Activated T-cell treated with anti-CD3 and anti-CD28 coated beads, Interleukin-2, amount 50 U/mL, for 72 hours (primary cell): ENCODE measurements around the gene POT1. TPM values are rescaled to one million over a fixed set of nuclear protein-coding genes. Genes with fewer than 3 reads are reported as not detected.
A peak's percentile ranks its signal among the peaks of the same experiment; 100 is the strongest.
"Not testable (repeated sequence)": the region's sequence is repeated elsewhere in the genome, so short reads cannot be mapped to it uniquely, and the experiment has no call there.

Experiments used
- ATAC-seq, 2 donors: fragments of 150-1000 bp; cut with Tn5 transposase; replicated peaks in 1 of 2; 2 replicates each; pipeline ENCODE4 v1.10.0; 2021; ENCODE audit warnings: moderate library complexity in 2 of 2, mild to moderate bottlenecking in 1 of 2
- DNase-seq, 2 donors: peaks; one replicate each; pipeline ENCODE4 v3.0.0; 2021 to 2022; ENCODE audit warnings: mixed read lengths in 1 of 2
- H3K27ac Mint-ChIP-seq: one replicate; pipeline ENCODE4 v1.8.0; 2022; ENCODE audit warnings: mild to moderate bottlenecking, moderate library complexity, mixed read lengths
- H3K27me3 Mint-ChIP-seq: one replicate; pipeline ENCODE4 v1.8.0; 2022; ENCODE audit warnings: low read depth, mixed read lengths
- H3K36me3 Mint-ChIP-seq, 2 donors: one replicate each; pipeline ENCODE4 v1.8.0; 2022; ENCODE audit warnings: mixed read lengths in 2 of 2, mild to moderate bottlenecking in 1 of 2; ENCODE audit not compliant: insufficient read depth in 2 of 2
- H3K4me1 Mint-ChIP-seq: one replicate; pipeline ENCODE4 v1.8.0; 2022; ENCODE audit warnings: low read depth, mixed read lengths
- H3K4me3 Mint-ChIP-seq, 2 donors: one replicate each; pipeline ENCODE4 v1.8.0; 2022; ENCODE audit warnings: mild to moderate bottlenecking in 2 of 2, mixed read lengths in 2 of 2, moderate library complexity in 2 of 2
- H3K9me3 Mint-ChIP-seq, 2 donors: one replicate each; pipeline ENCODE4 v1.8.0; 2022; ENCODE audit warnings: mixed read lengths in 2 of 2
- total RNA-seq, 2 donors: library from RNA; stranded (reverse); gene quantifications; one replicate each; pipeline ENCODE4 v1.2.3, GENCODE V29; 2022

POT1 gene
- 10 to 100 TPM; 39.5 to 42.9 TPM for total RNA-seq

GRCh38 chr7:124929467-124930172 is at the start of gene POT1:
Gene POT1 (minus strand): TSS chr7:124929825. CDS start chr7:124897173, 32,652 bp downstream.
- no peaks in the 10 kb centered on the region for H3K27me3 Mint-ChIP-seq
- peak within 1 kb of the TSS; percentile 99 for H3K27ac Mint-ChIP-seq
- peak within 1 kb of the TSS; percentile 96 to 97 for H3K4me3 Mint-ChIP-seq
- DNase-seq (peak; percentile 94 to 96), ATAC-seq (peak; percentile 99)
- H3K36me3 Mint-ChIP-seq, result peaks cover 7 to 13% of the 10 kb centered on the region in 2 donors
- H3K9me3 Mint-ChIP-seq, result no peaks in the 10 kb centered on the region
- H3K4me1 Mint-ChIP-seq, result peaks cover 35% of the 10 kb centered on the region

GRCh38 chr7:124975131-124975530 is 45.5 kb upstream of the POT1 start:
- ATAC-seq, H3K27ac Mint-ChIP-seq, H3K4me1 Mint-ChIP-seq, H3K4me3 Mint-ChIP-seq, DNase-seq, H3K27me3 Mint-ChIP-seq: not testable (repeated sequence)
- H3K36me3 Mint-ChIP-seq, result peaks cover 2 to 12% of the 10 kb centered on the region in 2 donors
- H3K9me3 Mint-ChIP-seq, result peaks cover 9 to 10% of the 10 kb centered on the region in 2 donors

- no peak for ATAC-seq
- H3K36me3 Mint-ChIP-seq, result no peaks in the 10 kb centered on the region
- H3K4me3 Mint-ChIP-seq, result no peak overlapping the region
- H3K27ac Mint-ChIP-seq, result no peak overlapping the region
- peaks cover 0 to 1% of the 10 kb centered on the region in 2 donors for H3K9me3 Mint-ChIP-seq
- no peaks in the 10 kb centered on the region for H3K27me3 Mint-ChIP-seq
- no peak for DNase-seq
- no peaks in the 10 kb centered on the region for H3K4me1 Mint-ChIP-seq
These were observed 35.9 kb upstream of the POT1 start for GRCh38 chr7:124965553-124965952.

- H3K9me3 Mint-ChIP-seq, result peaks cover 2 to 11% of the 10 kb centered on the region in 2 donors
- peaks cover 1 to 8% of the 10 kb centered on the region in 2 donors for H3K36me3 Mint-ChIP-seq
- H3K27ac Mint-ChIP-seq, result no peak overlapping the region
- no peaks in the 10 kb centered on the region for H3K27me3 Mint-ChIP-seq
- ATAC-seq (no peak), DNase-seq (no peak)
- H3K4me3 Mint-ChIP-seq, result no peak overlapping the region
- no peaks in the 10 kb centered on the region for H3K4me1 Mint-ChIP-seq
These were observed 30.1 kb upstream of the POT1 start for GRCh38 chr7:124959676-124960075.

GRCh38 chr7:124957952-124958351 is 28.3 kb upstream of the POT1 start:
- peaks cover 2 to 11% of the 10 kb centered on the region in 2 donors for H3K9me3 Mint-ChIP-seq
- DNase-seq, H3K27me3 Mint-ChIP-seq, H3K36me3 Mint-ChIP-seq, ATAC-seq, H3K27ac Mint-ChIP-seq, H3K4me1 Mint-ChIP-seq, H3K4me3 Mint-ChIP-seq: not testable (repeated sequence)

- Mint-ChIP-seq H3K9me3 (peaks cover 2 to 12% of the 10 kb centered on the region in 2 donors), H3K4me3 (peak overlapping the region in 1 of 2 donors; percentile 25), H3K27ac (no peak overlapping the region), H3K4me1 (no peaks in the 10 kb centered on the region), H3K27me3 (no peaks in the 10 kb centered on the region), H3K36me3 (peaks cover 1 to 8% of the 10 kb centered on the region in 2 donors)
- ATAC-seq, result peak in 1 of 2 donors; percentile 42
- DNase-seq, result no peak
These were observed 26.5 kb upstream of the POT1 start for GRCh38 chr7:124956160-124956559.

- ATAC-seq, result no peak
- Mint-ChIP-seq H3K4me3 (no peak overlapping the region), H3K27me3 (no peaks in the 10 kb centered on the region), H3K36me3 (peaks cover 1 to 8% of the 10 kb centered on the region in 2 donors), H3K4me1 (no peaks in the 10 kb centered on the region), H3K27ac (no peak overlapping the region), H3K9me3 (peaks cover 2 to 12% of the 10 kb centered on the region in 2 donors)
- no peak for DNase-seq
These were observed 25.2 kb upstream of the POT1 start for GRCh38 chr7:124954790-124955189.

- DNase-seq, result no peak
- Mint-ChIP-seq H3K27me3 (no peaks in the 10 kb centered on the region), H3K9me3 (peaks cover 5 to 10% of the 10 kb centered on the region in 2 donors), H3K36me3 (peaks cover 0 to 3% of the 10 kb centered on the region in 2 donors), H3K4me1 (no peaks in the 10 kb centered on the region), H3K4me3 (no peak overlapping the region), H3K27ac (no peak overlapping the region)
- ATAC-seq, result no peak
These were observed 16.1 kb upstream of the POT1 start for GRCh38 chr7:124945680-124946079.

- H3K9me3 Mint-ChIP-seq, result peaks cover 3 to 6% of the 10 kb centered on the region in 2 donors
- H3K36me3 Mint-ChIP-seq, result peaks cover 0 to 3% of the 10 kb centered on the region in 2 donors
- H3K4me1 Mint-ChIP-seq, result no peaks in the 10 kb centered on the region
- ATAC-seq, result no peak
- DNase-seq, result no peak
- no peaks in the 10 kb centered on the region for H3K27me3 Mint-ChIP-seq
- H3K4me3 Mint-ChIP-seq, result no peak overlapping the region
- H3K27ac Mint-ChIP-seq, result no peak overlapping the region
These were observed 13.8 kb upstream of the POT1 start for GRCh38 chr7:124943472-124943871.

- no peak overlapping the region for H3K27ac Mint-ChIP-seq
- no peak overlapping the region for H3K4me3 Mint-ChIP-seq
- DNase-seq (no peak), ATAC-seq (no peak)
- H3K36me3 Mint-ChIP-seq, result peaks cover 0 to under 1% of the 10 kb centered on the region in 2 donors
- H3K4me1 Mint-ChIP-seq, result no peaks in the 10 kb centered on the region
- peaks cover 0 to 4% of the 10 kb centered on the region in 2 donors for H3K9me3 Mint-ChIP-seq
- no peaks in the 10 kb centered on the region for H3K27me3 Mint-ChIP-seq
These were observed 12.8 kb upstream of the POT1 start for GRCh38 chr7:124942399-124942798.

GRCh38 chr7:124940306-124940705 is 10.7 kb upstream of the POT1 start:
- no peaks in the 10 kb centered on the region for H3K9me3 Mint-ChIP-seq

GRCh38 chr7:124938128-124938527 is 8.5 kb upstream of the POT1 start:
- Mint-ChIP-seq H3K36me3 (no peaks in the 10 kb centered on the region), H3K27ac (no peak overlapping the region), H3K9me3 (no peaks in the 10 kb centered on the region), H3K4me1 (no peaks in the 10 kb centered on the region), H3K4me3 (no peak overlapping the region), H3K27me3 (no peaks in the 10 kb centered on the region)
- ATAC-seq (no peak), DNase-seq (no peak)

More at GRCh38 chr7:124940306-124940705, 10.7 kb upstream of the POT1 start:
- no peaks in the 10 kb centered on the region for H3K27me3 Mint-ChIP-seq
- DNase-seq, result no peak
- H3K36me3 Mint-ChIP-seq, result no peaks in the 10 kb centered on the region
- no peak overlapping the region for H3K4me3 Mint-ChIP-seq
- H3K27ac Mint-ChIP-seq, result no peak overlapping the region
- ATAC-seq, result no peak
- H3K4me1 Mint-ChIP-seq, result no peaks in the 10 kb centered on the region

- H3K27me3 Mint-ChIP-seq, result no peaks in the 10 kb centered on the region
- ATAC-seq, result no peak
- no peaks in the 10 kb centered on the region for H3K4me1 Mint-ChIP-seq
- H3K4me3 Mint-ChIP-seq, result no peak overlapping the region
- no peak overlapping the region for H3K27ac Mint-ChIP-seq
- H3K36me3 Mint-ChIP-seq, result no peaks in the 10 kb centered on the region
- DNase-seq, result no peak
- no peaks in the 10 kb centered on the region for H3K9me3 Mint-ChIP-seq
These were observed 7.5 kb upstream of the POT1 start for GRCh38 chr7:124937076-124937475.

GRCh38 chr7:124934841-124935240 is 5.2 kb upstream of the POT1 start:
- Mint-ChIP-seq H3K27ac (no peak overlapping the region), H3K27me3 (no peaks in the 10 kb centered on the region), H3K4me3 (no peak overlapping the region), H3K9me3 (no peaks in the 10 kb centered on the region), H3K36me3 (no peaks in the 10 kb centered on the region), H3K4me1 (no peaks in the 10 kb centered on the region)
- no peak for DNase-seq
- no peak for ATAC-seq
